ENCODE results near the gene SH2D2A.
"Not testable (repeated sequence)": the region's sequence is repeated elsewhere in the genome, so short reads cannot be mapped to it uniquely, and the experiment has no call there.

SH2D2A gene

GRCh38 chr1:156767101-156767878 lies 49.4 kb downstream of the SH2D2A start, which contains the start of gene PRCC:
Gene PRCC, plus strand, starts transcription at chr1:156767535. Its CDS starts 237 bp downstream, at chr1:156767772.
- peak; percentile 93 for DNase-seq

- no peak for DNase-seq
Observed at GRCh38 chr1:156766298-156767100, 50.1 kb downstream of the SH2D2A start.

- DNase-seq: no peak
Observed at GRCh38 chr1:156765666-156766065, 51.0 kb downstream of the SH2D2A start.

GRCh38 chr1:156765136-156765535 lies 51.5 kb downstream of the SH2D2A start:
- DNase-seq: not testable (repeated sequence)

- DNase-seq: no peak
Observed at GRCh38 chr1:156760796-156761104, 55.9 kb downstream of the SH2D2A start.

GRCh38 chr1:156760092-156760795 lies 56.4 kb downstream of the SH2D2A start:
- no peak for DNase-seq

GRCh38 chr1:156757572-156758253 lies 58.9 kb downstream of the SH2D2A start:
- not testable (repeated sequence) for DNase-seq

GRCh38 chr1:156756355-156756754 lies 60.3 kb downstream of the SH2D2A start:
- DNase-seq: no peak

Measured in activated T-cell treated with anti-CD3 and anti-CD28 coated beads for 4 hours (primary cell).